ENCODE results near the gene SP140.
A peak's percentile ranks its signal among the peaks of the same experiment; 100 is the strongest.
"Not testable (repeated sequence)": the region's sequence is repeated elsewhere in the genome, so short reads cannot be mapped to it uniquely, and the experiment has no call there.

The SP140 gene

GRCh38 chr2:230225486-230225885 is at the start of gene SP140:
SP140 (plus strand) TSS chr2:230225736; CDS start chr2:230225845, 109 bp downstream.
- no peak for DNase-seq

- no peak for DNase-seq
These were observed 48.5 kb upstream of the SP140 start for GRCh38 chr2:230176996-230177395.

- no peak for DNase-seq
These were observed 46.7 kb upstream of the SP140 start for GRCh38 chr2:230178546-230179485.

DNA sequence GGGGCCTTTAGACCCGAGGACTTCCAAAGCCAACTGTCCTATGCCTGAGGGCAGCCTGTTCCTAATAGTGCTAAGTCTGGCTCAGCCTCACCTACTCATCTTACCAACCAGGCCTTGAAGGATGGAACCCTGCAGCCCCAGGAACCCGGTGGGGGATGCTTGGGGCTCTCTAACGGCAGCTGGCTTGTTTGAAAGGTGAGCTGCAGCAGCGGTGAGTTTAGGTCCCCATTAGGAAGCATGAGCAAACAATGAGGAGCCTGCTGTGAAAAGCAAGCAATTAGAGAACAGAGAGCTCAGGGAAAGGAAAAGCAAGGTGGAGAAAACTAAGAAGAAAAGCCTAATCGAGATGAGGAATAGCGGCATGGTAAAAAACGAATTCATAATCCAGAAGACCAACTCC is 45.6 kb upstream of the SP140 start:
- DNase-seq, result no peak

DNA sequence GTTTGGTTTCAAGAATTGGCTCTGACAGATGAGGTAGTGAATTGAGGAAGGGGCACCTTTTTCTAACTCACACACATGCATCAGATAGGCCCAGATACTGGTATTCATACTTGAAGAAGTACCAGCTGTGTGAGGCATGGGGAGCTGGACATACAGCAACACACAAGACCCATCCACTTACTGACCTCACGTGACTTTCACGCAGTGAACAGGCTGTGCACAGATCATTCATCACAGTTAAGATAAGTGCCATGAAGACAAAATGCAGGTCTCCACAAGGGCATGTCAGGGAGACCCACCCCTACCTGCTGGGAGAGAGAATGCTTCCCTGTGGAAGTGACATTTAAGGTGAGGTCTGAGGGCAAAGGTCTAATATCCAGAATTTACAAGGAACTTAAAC is 44.3 kb upstream of the SP140 start:
- DNase-seq, result no peak

DNA sequence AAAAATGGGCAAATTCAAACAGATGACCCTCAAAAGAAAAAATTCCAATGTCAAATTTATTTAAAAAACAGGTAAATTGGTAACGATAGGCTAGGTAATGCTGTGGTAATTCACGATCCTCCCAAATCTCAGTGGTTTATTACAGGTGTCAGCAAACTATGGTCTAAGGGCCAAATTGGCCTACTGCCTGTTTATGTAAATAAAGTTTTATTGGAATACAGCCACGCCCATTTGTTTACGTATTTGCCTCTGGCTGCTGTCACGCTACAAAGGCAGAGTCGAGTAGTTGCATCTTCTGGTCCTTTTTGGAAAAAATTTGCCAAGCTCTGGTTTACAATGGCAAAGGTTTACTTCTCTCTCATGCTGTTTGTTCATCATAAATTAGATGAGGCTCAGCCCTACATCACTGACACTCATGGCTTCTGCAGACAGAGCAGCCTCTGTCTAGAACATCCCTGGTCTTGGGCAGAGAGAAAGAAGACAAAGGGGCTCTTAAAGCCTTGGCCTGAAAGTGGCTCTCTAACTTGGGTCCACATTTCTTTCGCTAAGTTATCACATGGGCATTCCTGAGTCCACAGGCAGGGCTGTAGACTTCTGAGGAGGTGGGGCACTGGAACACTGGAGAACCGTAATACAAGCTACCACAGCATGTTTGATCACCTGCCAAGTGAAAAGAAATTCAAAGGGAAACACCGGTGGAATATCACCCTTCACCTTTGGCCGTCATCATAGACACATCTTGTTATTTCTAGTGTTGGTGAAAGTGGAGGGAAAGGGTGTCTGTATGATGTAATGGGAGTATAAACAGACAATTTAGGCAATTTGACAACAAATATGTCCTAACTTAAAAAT is 40.6 kb upstream of the SP140 start:
- DNase-seq, result no peak

DNA sequence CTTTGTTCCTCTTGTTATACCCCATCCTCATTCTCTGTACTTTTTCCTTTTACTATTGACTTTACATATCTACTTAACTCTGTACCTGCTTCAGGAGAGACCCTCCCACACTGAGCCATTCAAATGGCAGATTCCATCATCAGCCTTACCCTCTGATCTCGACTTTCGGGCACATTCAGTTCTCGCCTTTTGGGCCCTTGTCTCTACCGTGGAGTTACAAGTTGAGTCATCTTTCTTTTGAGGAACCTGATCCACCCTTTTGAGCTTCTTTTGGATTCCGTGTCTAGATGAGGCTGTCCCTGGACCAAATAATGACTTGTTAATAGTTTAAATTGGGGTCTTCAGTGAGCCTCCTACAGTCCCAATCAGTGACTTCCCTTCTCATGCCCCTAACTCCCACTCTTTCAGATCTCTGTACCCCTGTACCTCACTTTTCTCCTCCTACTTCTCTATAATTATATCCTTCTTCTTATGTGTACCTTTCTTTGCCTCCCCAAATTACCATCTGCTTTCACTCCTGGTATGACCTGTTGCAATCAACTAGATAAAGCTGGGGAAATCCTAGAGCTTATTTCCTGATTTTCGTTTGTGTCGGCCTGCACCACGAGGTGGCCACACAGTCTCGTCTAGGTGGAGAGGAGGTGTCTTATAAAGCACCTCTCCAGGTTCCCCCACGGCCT is 23.0 kb upstream of the SP140 start:
- DNase-seq, result no peak

GRCh38 chr2:230203110-230203676 is 22.3 kb upstream of the SP140 start:
- DNase-seq, result no peak

GRCh38 chr2:230205034-230205433 is 20.5 kb upstream of the SP140 start:
- no peak for DNase-seq

DNA sequence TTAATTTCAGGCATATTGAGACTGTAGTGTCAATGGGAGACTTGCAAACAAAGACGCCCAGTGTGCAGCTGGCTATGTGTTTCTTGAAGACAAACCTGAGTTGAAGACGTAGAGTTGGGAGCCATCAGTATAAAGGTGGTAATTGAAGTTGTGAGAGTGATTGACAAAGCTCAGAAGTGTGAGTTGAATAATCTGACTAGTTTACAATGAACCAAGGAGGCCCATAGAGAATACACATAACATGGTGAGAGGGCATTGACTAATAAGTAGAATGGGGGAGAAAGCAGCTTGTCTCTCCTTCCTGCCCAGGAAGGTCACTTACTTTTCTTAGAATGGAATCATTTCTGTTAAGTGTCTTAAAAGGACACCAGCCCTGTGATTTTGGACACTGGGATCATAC is 19.8 kb upstream of the SP140 start:
- DNase-seq, result no peak

DNA sequence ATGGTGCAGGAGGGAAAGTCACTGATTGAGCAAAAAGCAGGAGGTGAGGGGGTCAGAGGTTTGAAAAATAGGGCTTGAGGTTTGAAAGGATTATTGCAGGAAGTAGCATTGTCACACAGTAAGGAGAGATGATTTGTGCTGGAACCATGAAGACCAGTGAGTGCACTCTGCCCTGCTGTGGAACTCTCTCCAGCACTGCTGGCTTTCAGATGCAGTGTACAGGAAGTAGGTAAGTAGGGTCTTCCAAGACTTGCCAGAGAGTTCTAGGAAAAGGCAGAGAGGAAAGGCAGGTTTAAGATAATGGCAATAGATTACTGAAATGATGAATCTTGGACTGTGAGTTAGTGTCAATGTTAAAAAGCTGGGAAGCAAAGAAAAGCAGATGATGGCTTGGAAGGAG is 17.0 kb upstream of the SP140 start:
- no peak for DNase-seq

DNA sequence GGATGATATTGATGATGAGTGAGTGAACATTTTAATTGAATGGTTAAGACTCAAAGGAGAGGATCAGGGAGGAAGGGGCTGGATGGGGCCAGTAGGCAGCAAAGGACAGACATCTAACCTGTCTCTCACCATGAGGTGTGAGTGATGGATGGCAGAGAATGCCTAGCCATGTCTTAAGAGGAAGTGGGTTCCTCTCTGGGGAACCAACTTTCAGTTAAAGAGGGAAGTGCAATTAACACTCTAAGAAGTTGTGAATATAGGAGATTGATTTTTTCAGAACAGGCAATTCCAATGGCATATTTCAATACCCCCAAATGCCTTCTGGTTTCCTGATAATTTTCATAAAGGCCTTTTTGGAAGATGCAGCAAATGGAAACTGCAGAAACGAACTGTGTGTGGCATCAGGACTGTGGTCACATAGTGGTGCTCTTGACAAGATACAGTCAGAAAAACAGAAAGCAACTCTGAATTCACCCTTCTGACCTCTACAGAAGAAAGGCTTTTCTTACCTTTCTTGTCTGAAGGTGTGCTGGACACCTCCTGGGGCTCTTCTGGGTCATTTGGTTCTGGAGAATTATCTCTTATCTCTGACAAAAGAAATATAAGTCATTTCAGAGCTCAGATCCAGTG is 16.0 kb upstream of the SP140 start:
- no peak for DNase-seq

DNA sequence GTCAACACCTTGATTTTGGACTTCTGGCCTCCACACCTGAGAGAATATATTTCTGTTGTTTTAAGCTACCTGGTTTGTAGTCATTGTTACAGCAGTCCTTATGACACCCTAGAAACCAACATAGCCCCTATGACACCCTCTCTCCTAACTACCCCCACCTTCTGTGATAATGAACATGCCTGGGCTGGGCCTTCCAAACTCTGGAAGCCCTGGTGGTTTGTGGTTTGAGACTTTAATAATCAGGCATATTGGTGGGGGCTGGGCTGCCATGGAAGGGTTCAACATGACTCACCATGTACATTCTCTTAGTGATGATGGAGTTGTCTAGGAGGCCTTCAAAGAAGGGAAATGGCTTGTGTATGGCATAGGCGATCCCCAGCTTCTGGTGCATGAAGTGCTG is 9.0 kb upstream of the SP140 start:
- no peak for DNase-seq

- DNase-seq, result no peak
These were observed 8.1 kb upstream of the SP140 start for GRCh38 chr2:230217424-230217823.

- no peak for DNase-seq
These were observed 7.1 kb upstream of the SP140 start for GRCh38 chr2:230218421-230218820.

DNA sequence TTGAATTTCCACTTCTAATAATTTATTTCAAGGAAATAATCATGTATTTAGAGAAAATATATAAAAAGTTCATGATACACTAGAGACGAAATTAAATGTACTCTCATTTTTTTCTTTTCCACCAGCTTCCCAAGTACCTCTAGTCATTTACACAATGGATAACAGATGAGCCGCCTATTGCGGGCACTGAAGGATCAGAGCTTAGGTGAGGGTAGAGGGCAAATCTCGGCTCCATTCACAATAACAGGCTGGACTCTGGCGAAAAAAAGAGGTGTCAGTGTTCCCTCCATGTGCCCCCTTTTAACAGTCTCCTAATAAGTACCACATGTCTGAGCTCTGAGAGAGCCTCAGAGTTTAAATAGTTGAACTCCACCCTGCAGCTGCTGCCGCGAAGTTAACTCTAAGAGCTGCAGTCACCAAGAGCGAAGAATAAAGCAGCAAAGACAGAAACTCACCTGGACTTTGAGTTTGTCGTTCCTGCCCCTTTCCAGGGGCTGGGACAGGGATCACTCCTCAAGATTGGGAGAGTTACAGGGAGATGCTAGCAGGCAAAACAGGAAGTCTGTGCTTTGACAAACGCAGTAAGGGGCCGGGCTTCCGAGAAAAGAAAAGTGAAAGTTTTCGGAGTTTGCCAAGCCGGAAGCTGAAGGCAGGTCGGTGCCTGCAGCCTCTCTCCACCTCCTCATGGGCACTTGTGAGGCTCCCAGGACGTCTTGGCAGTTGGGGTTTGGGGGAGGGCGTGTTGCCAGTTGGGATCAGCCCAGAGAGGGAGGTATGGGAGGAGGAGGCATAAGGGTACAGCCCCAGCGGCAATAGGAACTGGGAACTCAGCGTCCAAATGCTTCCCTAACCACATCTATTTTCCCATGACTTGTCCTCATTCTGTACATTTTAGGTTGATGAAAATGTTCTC is 5.9 kb upstream of the SP140 start, which contains the start of gene SP110:
SP110 (minus strand) TSS at position 566 of the 913 bp plus-strand sequence. CDS start 3,057 bp downstream, outside the sequence.
- peak; percentile 48 for DNase-seq

DNA sequence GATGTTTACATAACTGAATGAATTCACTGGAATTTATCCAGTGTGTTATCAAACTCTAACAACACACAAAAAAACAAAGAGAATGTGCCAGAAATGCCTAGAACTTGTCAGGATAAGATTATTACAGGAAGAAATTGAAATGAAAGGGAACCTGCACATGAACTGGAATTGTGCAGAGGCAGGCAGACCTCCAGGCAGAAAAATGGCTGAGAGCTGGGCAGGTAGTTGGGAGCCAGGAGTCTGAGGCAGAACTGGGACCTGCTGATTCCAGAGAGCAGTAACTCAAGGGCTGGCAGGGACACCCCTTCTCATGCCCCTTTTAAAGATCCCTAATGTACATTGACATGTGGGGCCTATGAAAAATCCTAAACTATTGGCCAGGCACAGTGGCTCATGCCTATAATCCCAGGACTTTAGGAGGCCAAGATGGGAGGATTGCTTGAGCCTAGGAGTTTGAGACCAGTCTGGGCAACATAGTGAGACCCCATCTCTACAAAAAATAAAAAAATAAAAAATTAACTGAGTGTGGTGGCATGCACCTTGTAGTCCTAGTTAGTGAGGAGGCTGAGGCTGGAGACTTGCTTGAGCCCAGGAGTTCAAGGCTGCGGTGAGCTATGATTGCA is 5.1 kb upstream of the SP140 start:
- no peak for DNase-seq

DNA sequence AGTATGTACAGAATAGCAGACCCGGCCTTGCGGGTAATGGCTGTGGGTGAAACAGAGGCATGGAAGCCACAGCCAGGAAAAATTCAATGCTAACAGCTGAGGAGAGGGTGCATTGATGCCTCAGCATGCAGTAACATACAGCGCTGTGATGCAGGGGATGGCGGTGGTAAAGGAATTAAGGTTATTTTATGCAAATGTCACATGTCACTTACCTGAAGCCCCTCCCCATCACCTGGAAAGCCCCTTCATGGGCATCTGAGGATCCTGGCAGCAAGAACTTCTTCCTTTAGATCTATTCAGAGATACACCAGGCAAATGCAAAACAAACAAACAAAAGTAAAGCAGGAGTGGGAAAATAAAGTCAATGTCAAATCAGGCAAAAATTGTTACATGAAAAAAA is 4.0 kb upstream of the SP140 start:
- no peak for DNase-seq

DNA sequence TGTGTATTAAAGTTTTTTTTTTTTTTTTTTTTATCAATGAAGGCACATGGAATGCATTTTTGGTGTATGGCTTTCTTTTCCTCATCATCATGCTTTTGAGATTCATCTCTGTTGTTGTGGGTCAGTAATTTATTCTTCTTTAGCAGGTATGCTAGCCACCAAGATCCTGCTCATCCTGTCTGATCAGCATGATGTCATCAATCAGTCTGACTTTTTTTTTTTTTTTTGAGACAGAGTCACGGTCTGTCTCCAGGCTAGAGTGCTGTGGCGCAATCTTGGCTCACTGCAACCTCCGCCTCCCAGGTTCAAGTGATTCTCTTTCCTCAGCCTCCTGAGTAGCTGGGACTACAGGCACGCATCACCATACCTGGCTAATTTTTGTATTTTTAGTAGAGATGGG is 2.7 kb upstream of the SP140 start:
- DNase-seq, result not testable (repeated sequence)

GRCh38 chr2:230224458-230224857 is 1.1 kb upstream of the SP140 start:
- no peak for DNase-seq
